ENCODE data around the gene CREBBP. TPM values are rescaled to one million over a fixed set of nuclear protein-coding genes. Genes with fewer than 3 reads are reported as not detected.
A peak's percentile ranks its signal among the peaks of the same experiment; 100 is the strongest.

Gene CREBBP
- total RNA-seq, 1 experiment from 2014 or later = 6.6 TPM

- DNase-seq (ENCODE audit: low spot score) = no peak
Measured at GRCh38 chr16:3825103-3825502, 55.4 kb downstream of the CREBBP start.

- DNase-seq (ENCODE audit: low spot score) = no peak
Measured at GRCh38 chr16:3824121-3824795, 56.3 kb downstream of the CREBBP start.

- DNase-seq (ENCODE audit: low spot score) = no peak
Measured at GRCh38 chr16:3823427-3823826, 57.1 kb downstream of the CREBBP start.

DNA sequence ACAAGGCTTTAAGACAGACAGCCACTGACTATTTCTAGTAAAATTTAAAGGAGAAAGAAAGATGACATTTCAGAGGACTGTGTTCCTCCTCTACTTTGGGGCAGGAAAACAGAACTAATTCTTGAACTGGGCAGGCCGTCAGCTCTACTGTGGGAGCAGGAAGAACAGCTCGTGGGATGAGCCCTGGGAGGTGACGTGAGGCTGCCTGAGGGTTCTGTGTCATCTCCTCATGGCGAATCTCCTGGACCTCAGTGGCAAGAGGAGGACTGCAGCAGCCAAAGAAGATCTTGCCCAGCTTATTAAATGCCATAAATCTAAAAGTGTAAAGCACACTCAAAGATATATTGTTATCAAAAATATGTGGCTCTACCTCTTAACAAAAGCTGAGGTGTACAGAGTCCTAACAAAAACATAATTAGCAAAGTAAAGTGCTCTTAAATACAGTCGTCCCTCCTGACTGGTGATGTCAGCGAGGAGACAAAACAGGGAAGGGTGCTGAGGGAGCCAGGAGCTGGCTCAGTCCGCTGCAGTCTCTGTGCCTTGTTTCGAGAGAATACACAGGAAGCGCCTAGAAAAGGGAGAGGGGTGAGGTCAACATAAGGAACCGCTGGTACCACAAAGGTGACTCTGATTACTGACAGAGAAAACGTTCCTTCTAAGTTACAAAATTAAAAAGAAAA, 58.0 kb downstream of the CREBBP start:
- DNase-seq (ENCODE audit: low spot score) = no peak

GRCh38 chr16:3821184-3821583, 59.3 kb downstream of the CREBBP start:
- DNase-seq (ENCODE audit: low spot score) = no peak

DNA sequence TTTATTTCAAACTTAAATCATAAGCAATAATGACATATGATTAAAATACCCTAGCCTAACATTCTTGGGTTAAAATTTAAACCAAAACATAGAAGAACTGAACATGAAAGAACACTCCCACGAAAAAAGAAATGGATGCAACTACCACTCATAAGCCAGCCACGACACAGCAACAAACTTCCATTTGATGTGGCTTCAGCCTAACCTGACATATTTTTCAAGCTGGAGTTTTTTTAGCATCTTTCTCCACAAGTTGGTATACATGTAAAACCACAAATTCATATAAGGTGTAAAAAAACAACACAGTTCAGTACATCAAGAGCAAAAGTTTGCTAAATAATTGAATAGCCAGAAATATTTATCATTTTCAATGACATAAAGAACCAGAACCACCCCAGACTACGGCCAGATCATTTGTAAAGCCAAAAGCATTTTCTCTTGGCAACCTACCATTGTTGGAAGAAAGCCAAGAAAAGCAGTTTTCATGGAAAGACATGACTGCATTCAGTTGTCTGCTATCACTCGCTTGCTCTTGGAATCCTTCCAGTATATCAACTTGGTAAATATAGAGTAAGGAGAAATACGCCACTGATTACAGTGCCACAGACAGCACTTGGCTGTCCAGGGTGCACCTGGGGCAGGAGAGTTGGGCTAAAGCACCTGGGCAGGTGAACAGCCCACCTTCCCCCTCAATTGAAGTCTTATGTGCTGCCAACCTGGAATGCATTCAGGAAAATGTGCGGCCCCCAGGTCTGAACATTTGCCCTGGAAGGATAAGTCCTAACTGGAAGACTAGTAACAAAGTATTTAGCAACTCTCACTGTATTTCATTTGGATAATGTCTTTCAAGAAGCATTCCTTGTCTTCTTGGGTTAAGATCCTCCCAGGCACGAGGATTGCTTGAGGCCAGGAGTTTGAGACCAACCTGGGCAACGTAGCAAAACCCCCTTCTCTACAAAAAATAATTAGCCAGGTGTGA, 60.5 kb downstream of the CREBBP start:
- peak; percentile 71 for DNase-seq (ENCODE audit: low spot score)

DNA sequence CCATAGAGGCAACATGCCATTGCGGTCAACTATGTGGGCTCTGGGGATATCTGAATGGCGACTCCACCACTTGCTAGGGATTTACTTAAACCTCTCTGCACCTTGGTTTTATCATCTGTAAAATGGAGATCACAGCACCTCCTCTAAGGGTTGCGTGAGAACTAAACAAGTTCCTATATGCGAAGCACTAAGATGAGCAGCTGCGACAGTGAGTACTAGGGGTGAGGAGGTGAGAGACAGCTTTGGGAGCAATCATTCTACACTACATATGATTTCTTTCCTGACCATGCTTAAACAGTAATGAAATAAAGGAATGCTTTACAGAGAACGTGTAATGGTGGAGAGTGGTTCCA, 61.4 kb downstream of the CREBBP start:
- no peak for DNase-seq (ENCODE audit: low spot score)

DNA sequence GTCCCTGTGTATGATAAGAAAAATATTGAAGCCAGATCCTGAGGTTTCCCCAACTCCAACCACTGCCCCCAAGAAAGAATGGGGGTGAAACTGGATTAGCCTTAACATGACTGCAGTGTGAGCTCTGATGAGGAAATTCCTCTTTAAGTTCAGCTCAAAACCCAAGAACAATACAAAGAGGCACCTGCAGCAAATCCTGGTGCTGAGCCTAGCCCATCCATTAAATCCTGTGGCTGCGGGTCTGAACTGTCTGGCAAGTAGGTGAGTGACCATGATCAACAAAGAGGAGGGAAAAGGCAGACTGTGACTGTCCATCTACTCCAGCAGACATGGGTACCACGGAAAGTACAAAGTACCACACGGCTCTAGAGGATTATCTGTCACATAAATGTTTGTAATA, 64.2 kb downstream of the CREBBP start:
- DNase-seq (ENCODE audit: low spot score) = no peak

DNA sequence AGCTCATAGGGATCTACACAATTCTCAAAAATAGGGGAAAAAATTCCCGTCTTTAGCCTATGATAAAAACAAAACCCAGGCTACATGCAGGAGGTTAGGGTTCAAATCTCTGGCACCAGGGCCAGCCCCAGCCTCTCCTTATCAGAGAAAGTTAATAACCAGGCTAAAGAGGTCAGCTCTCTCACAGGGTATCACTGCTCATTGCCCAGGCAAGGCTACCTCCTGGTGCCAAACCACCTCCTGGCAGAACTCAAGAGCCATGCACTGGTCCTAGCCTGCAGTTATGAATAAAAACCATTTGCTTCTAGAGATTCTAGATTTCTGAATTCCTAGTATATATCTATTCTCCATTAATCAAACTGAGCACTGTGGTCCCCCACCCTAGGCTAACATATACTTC, 65.8 kb downstream of the CREBBP start:
- DNase-seq (ENCODE audit: low spot score) = no peak

GRCh38 chr16:3812469-3813172, 67.9 kb downstream of the CREBBP start:
- DNase-seq (ENCODE audit: low spot score) = no peak

DNA sequence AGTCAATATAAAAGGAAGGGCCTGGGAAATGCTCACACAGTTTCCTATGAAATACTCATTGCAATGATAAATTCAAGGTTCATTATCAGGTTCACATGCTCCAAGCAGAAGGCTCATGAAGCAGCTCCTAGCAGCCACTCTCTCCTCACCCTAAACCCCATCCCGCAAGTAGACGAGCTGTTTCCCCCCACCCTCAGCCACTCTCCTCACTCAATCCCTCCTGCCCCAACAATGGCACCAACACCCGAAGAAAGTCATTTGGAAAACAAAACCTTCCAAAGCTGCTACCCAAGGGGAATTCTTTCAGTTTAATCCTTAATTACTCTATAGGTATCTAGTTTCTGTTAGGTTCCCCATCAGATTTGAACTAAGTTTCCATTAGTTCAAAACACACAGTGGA, 69.7 kb downstream of the CREBBP start:
- no peak for DNase-seq (ENCODE audit: low spot score)

GRCh38 chr16:3810198-3810664, 70.3 kb downstream of the CREBBP start:
- DNase-seq (ENCODE audit: low spot score) = no peak

- no peak for DNase-seq (ENCODE audit: low spot score)
Measured at GRCh38 chr16:3808308-3809063, 72.0 kb downstream of the CREBBP start.

DNA sequence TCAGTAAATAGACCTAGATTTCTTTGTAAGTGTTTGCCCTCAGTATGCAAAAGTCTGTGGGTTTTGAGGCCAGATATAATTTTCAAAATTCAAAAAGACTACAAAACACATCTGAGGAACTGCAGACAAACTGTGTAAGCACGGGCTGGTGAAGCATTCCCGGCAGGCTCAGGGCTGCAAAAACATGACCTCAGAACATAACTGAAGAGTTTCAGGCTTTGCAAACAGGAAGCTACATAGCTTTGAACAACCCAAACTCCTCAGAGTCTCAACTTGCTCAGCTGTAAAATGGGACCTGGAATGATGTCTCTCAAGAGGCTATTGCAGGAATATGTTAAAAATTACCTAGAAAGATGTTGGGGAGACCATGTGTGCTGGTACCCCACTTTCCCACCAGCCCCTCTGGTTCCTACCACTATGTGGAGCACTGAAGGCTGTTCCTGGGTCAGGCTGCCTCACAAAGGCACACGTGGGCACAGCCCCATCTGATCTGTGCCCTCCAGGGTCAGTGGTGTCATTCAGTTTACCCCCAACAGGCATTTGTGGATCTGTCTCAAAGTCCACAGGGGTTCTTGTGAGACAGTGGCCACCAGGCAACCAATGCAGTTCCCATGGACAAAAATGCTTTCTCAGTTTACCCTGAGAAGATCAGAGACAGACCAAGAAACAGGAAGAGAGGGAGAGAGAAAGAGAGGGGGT, 72.9 kb downstream of the CREBBP start:
- no peak for DNase-seq (ENCODE audit: low spot score)

GRCh38 chr16:3804426-3805016, 76.0 kb downstream of the CREBBP start:
- no peak for DNase-seq (ENCODE audit: low spot score)

DNA sequence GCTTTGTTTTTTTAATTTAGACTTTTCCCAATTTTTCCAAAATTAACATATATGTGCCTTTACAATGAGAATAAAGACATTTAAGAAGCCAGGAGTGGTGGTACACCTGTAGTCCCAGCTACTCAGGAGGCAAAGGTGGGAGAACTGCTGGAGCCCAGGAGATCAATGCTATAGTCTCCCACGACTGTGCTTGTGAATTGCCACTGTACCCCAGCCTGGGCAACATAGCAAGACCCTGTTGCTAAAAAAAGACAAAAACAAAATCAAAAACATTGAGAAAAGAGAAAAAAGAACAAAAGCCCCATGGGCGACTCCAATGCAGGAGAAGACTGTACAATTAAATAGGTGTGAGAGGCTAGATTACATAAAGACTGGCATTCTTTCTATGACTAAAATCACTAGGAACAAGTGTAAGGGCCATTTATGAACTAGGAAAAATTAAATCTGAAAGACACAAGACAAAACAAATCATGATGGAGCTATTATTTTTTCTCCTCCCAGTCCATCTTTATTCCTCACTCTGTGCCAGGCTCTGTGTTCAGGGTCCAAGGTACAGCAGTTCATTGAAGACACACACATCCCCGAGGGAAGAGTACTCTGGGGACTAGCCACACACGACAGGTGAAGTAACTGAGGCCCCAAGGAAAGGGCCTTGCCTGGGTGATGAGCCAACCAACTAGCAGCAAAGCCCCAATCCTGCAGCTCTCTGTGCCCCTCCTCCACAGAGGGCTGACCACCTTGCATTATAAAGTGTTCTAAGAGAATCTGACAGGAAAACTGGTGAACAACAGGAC, 79.8 kb downstream of the CREBBP start:
- DNase-seq (ENCODE audit: low spot score) = no peak

GRCh38 chr16:3800019-3800418, 80.5 kb downstream of the CREBBP start:
- no peak for DNase-seq (ENCODE audit: low spot score)

DNA sequence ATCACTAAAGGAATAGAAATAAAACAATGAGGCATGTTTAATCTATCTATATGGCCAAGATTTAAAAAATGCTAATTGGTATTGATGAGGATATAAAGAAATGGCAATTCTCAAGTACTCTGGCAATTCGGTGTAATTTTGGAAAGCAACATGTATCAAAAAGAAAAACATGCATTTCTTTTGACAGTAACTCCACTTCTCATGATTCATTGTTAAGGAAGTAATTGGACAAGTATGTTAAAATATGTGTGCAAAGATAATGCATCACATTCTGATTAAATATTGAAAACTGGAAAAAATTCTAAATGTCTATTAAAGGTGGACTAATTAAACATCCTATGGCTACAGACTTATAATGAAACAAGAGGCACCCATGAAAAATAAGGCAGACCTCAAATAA, 81.2 kb downstream of the CREBBP start:
- no peak for DNase-seq (ENCODE audit: low spot score)

DNA sequence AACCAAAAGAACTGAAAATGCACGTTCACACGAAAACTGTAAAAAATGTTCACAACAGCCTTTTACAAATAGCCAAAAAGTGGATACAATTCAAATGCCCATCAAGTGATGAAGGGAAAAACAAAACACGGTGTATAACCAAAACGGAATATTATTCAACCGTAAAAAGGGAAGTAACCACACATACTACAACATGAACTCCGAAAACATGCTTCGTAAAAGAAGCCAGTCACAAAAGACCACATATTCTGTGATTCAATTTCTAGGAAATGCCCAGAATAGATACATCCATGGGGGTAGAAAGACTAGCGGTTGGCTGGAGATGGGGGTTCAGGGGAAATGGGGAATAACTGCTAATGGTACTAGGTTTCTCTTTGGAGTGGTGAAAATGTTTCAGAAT, 81.7 kb downstream of the CREBBP start:
- no peak for DNase-seq (ENCODE audit: low spot score)
